Glomerular visceral epithelial cell (primary cell): ENCODE measurements around the gene CMPK1.

ENCODE experiments used
- DNase-seq: peaks from one replicate; pipeline ENCODE4 v3.0.0-alpha.2; 2016; ENCODE audit errors: extremely low spot score

Gene CMPK1

GRCh38 chr1:47424336-47424982, 90.9 kb downstream of the CMPK1 start:
- peak; percentile 54 for DNase-seq
